Fibroblast of lung (primary cell): Measurements from ENCODE around the gene NT5C. TPM values are rescaled to one million over a fixed set of nuclear protein-coding genes. Genes with fewer than 3 reads are reported as not detected.
A peak's percentile ranks its signal among the peaks of the same experiment; 100 is the strongest.

Experiments
- DNase-seq, 2 donors: peaks; one replicate each; pipeline versions ENCODE4 v3.0.0 to v3.0.0-alpha.2; 2010; ENCODE audit warnings: low read depth in 2 of 2
- H2AFZ ChIP-seq: 2 replicates; pipeline ENCODE4 v1.5.1; 2012; ENCODE audit warnings: low read length, control low read depth, inconsistent platforms
- H3K27ac ChIP-seq: 2 replicates; pipeline ENCODE4 v1.5.1; 2011; ENCODE audit warnings: low read length, control low read depth; ENCODE audit not compliant: insufficient read depth
- H3K27me3 ChIP-seq: 2 replicates; pipeline ENCODE4 v1.5.1; 2011; ENCODE audit warnings: mild to moderate bottlenecking, low read length; ENCODE audit not compliant: control insufficient read depth, insufficient read depth
- H3K36me3 ChIP-seq: 2 replicates; pipeline ENCODE4 v1.5.1; 2011; ENCODE audit warnings: low read length; ENCODE audit not compliant: control insufficient read depth, insufficient read depth
- H3K4me1 ChIP-seq: 2 replicates; pipeline ENCODE4 v1.5.1; 2011; ENCODE audit warnings: low read length; ENCODE audit not compliant: control insufficient read depth, insufficient read depth; ENCODE audit errors: extremely low read depth
- H3K4me2 ChIP-seq: 2 replicates; pipeline ENCODE4 v1.5.1; 2011; ENCODE audit warnings: low read length, control low read depth; ENCODE audit not compliant: insufficient read depth; ENCODE audit errors: extremely low read depth
- H3K4me3 ChIP-seq, 4 experiments: fragments of 200-600 bp in 1 of 4; sonication (generic) in 1 of 4; replicated peaks in 1 of 4; 2 replicates each; pipeline ENCODE4 v1.5.1; 2011 to 2016; ENCODE audit warnings: low read length in 4 of 4, low read depth in 3 of 4, mild to moderate bottlenecking in 3 of 4, control low read depth in 2 of 4, inconsistent platforms in 1 of 4, mixed read lengths in 1 of 4; ENCODE audit not compliant: insufficient read depth in 1 of 4; ENCODE audit errors: control extremely low read depth in 1 of 4
- H3K79me2 ChIP-seq: 2 replicates; pipeline ENCODE4 v1.5.1; 2012; ENCODE audit warnings: mild to moderate bottlenecking, low read length, inconsistent platforms; ENCODE audit not compliant: control insufficient read depth, insufficient read depth
- H3K9ac ChIP-seq: 2 replicates; pipeline ENCODE4 v1.5.1; 2011; ENCODE audit warnings: mild to moderate bottlenecking, low read length, control low read depth; ENCODE audit not compliant: insufficient read depth
- H3K9me3 ChIP-seq: 2 replicates; pipeline ENCODE4 v1.5.1; 2012; ENCODE audit warnings: low read depth, low read length; ENCODE audit not compliant: control insufficient read depth, insufficient read depth
- H4K20me1 ChIP-seq: 2 replicates; pipeline ENCODE4 v1.5.1; 2011; ENCODE audit warnings: low read length; ENCODE audit not compliant: control insufficient read depth, insufficient read depth; ENCODE audit errors: extremely low read depth
- EZH2 ChIP-seq: IDR thresholded peaks from 2 replicates; pipeline ENCODE4 v1.5.1; 2012; ENCODE audit warnings: low read length, control low read depth, mild to moderate bottlenecking; ENCODE audit errors: missing control alignments
- polyA minus RNA-seq: library from RNA; depleted of rRNA, polyadenylated mRNA; stranded (reverse); fragments of >200 nt; gene quantifications from 2 replicates; pipeline ENCODE4 v1.2.3, GENCODE V29; 2011; ENCODE audit warnings: low replicate concordance
- polyA plus RNA-seq, 2 donors: library from polyadenylated mRNA; depleted of rRNA in 1 of 2; stranded (reverse) in 1 of 2; unstranded in 1 of 2; fragments of >200 nt; gene quantifications; 2 replicates each; pipeline ENCODE4 v1.2.1, GENCODE V29; 2011 to 2012; ENCODE audit warnings: missing spikeins in 1 of 2
- total RNA-seq: library from RNA; depleted of rRNA; stranded (reverse); fragments of >200 nt; gene quantifications from 2 replicates; pipeline ENCODE4 v1.2.1, GENCODE V29; 2014
- TF ChIP-seq, protein P1 (sequence below), 2 donors: IDR thresholded peaks in 1 of 2; conservative IDR thresholded peaks in 1 of 2; 1 replicate in 1 of 2; 2 replicates in 1 of 2; pipeline ENCODE4 v1.5.1; 2011 to 2012; ENCODE audit warnings: low read length in 2 of 2, control low read depth in 1 of 2, inconsistent platforms in 1 of 2, low read depth in 1 of 2, mild to moderate bottlenecking in 1 of 2

NT5C gene
- total RNA-seq (25.7 and 29.9 TPM in 2 replicates), polyA plus RNA-seq (18.6 and 21.6 TPM in 2 replicates), polyA minus RNA-seq (10.5 and 27.5 TPM in 2 replicates)
- 40.3 and 54.5 TPM in 2 replicates for polyA plus RNA-seq (2012)

DNA sequence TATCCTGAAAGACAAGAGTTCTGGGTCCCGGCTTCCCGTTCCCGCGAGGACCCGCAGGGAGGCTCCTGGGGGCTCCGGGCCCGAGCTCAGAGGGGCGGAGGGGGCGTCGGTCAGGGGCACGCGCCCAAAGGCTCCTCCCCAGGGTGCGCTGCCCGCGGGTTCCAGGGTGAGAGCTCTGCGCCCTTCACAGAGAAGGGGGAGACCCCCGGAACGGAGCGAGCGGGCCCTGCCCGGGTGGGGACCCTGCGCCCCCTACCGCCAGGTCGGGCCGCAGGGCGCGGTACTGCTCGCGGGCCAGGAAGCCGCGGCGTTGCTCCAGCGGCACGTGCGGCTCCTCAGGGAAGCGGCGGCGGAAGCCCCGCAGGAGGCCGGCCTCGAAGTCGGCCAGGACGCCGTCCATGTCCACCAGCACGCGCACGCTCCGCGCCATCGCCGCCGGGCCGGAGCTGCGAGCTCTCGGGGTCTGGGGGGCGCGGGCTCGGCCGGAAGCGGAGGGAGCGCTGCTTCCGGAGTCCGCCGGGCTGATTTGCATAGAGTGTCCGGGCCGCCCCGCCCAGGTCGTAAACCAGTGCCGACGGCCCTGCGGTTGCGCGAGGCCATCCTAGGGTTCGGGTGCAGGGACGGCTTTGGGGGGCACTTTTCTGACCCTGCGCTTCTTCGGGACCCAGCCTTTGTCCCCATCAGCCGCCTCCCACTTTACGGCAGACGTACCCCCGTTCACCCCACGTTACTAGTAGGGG lies at the start of gene NT5C:
TSS of gene NT5C (minus strand) at position 465 of the 740 bp plus-strand sequence. CDS start at position 430, 35 bp downstream.
- Histone ChIP-seq H3K79me2 (no peaks in the 10 kb centered on the region), H3K9me3 (no peaks in the 10 kb centered on the region), H3K4me1 (no peaks in the 10 kb centered on the region), H3K27ac (peak within 1 kb of the TSS; percentile 80), H4K20me1 (no peaks in the 10 kb centered on the region), H3K4me3 (peak within 1 kb of the TSS; percentile 67 to 87 (median 78)), H3K9ac (peak within 1 kb of the TSS; percentile 73), H2AFZ (peak within 1 kb of the TSS; percentile 73), H3K36me3 (peaks cover 15% of the 10 kb centered on the region), H3K27me3 (no peaks in the 10 kb centered on the region), H3K4me2 (peak within 1 kb of the TSS; percentile 81)
- TF ChIP-seq, protein P1, sequence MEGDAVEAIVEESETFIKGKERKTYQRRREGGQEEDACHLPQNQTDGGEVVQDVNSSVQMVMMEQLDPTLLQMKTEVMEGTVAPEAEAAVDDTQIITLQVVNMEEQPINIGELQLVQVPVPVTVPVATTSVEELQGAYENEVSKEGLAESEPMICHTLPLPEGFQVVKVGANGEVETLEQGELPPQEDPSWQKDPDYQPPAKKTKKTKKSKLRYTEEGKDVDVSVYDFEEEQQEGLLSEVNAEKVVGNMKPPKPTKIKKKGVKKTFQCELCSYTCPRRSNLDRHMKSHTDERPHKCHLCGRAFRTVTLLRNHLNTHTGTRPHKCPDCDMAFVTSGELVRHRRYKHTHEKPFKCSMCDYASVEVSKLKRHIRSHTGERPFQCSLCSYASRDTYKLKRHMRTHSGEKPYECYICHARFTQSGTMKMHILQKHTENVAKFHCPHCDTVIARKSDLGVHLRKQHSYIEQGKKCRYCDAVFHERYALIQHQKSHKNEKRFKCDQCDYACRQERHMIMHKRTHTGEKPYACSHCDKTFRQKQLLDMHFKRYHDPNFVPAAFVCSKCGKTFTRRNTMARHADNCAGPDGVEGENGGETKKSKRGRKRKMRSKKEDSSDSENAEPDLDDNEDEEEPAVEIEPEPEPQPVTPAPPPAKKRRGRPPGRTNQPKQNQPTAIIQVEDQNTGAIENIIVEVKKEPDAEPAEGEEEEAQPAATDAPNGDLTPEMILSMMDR (conservative IDR thresholded peaks at IDR 0.05 in 1 of 2, IDR thresholded peaks at IDR 0.05 in 1 of 2; ENCODE audit: low read depth in 1 of 2, low read length in 2 of 2), result peak; percentile 34 to 70
- TF ChIP-seq EZH2, result no peak
- peak; percentile 74 to 76 for DNase-seq

DNA sequence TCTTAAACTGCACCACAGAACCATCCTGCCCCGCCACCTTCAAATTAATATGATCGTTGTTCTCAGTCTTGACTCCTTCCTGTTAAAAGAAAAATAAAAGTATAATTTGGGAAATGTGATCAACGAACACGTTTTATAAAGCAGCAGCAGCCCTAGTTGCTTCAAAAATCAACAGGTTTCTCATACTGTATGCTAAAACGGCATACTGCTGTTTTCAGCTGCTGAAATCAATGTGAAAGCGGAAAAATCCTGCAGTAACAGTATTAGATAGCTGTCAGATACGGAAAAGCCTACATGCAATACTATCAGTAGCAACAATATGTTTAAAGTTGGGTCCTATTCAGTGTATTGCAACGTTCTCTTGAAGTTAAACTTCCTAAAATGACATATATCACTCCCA lies 49.6 kb upstream of the NT5C start:
- Histone ChIP-seq H3K4me2 (peak overlapping the region; percentile 100), H3K27me3 (no peaks in the 10 kb centered on the region), H4K20me1 (peaks cover 4% of the 10 kb centered on the region), H3K9ac (peak overlapping the region; percentile 30), H3K27ac (no peak overlapping the region), H3K36me3 (peaks cover 6% of the 10 kb centered on the region), H3K4me3 (peak overlapping the region; percentile 76 to 99 (median 94)), H3K4me1 (no peaks in the 10 kb centered on the region), H3K79me2 (peaks cover 60% of the 10 kb centered on the region), H2AFZ (no peak overlapping the region), H3K9me3 (no peaks in the 10 kb centered on the region)
- no peak for DNase-seq
- no peak for TF ChIP-seq EZH2
- TF ChIP-seq, protein P1 (conservative IDR thresholded peaks at IDR 0.05 in 1 of 2, IDR thresholded peaks at IDR 0.05 in 1 of 2; ENCODE audit: low read depth in 1 of 2, low read length in 2 of 2), result no peak

DNA sequence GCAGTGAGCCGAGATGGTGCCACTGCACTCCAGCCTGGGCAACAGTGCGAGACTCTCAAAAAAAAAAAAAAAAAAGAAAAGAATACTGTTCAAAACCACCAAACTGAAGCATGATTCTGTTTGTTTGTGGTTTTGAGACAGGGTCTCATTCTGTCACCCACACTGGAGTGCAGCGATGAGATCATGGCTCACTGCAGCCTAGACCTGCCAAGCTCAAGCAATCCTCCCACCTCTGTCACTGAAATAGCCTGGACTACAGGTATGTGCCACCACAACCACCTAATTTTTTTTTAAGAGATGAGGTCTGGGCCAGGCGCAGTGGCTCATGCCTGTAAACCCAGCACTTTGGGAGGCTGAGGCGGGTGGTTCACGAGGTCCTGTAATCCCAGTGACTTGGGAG lies 46.9 kb upstream of the NT5C start:
- Histone ChIP-seq H3K27ac (no peak overlapping the region), H3K79me2 (peaks cover 69% of the 10 kb centered on the region), H3K4me1 (no peaks in the 10 kb centered on the region), H3K36me3 (peaks cover 9% of the 10 kb centered on the region), H4K20me1 (peaks cover 4% of the 10 kb centered on the region), H3K4me3 (no peak overlapping the region), H3K9me3 (no peaks in the 10 kb centered on the region), H3K4me2 (no peak overlapping the region), H3K27me3 (no peaks in the 10 kb centered on the region), H2AFZ (no peak overlapping the region), H3K9ac (no peak overlapping the region)
- no peak for DNase-seq
- TF ChIP-seq EZH2, result no peak
- TF ChIP-seq, protein P1 (conservative IDR thresholded peaks at IDR 0.05 in 1 of 2, IDR thresholded peaks at IDR 0.05 in 1 of 2; ENCODE audit: low read depth in 1 of 2, low read length in 2 of 2), result no peak
